SU-DHL-6 (cell line): ENCODE measurements around the gene KRT81.

Experiments used
- H2AFZ ChIP-seq: fragments of 200-600 bp; sonication (generic); 2 replicates; pipeline ENCODE4 v1.6.1; 2014; ENCODE audit warnings: low read depth, mild to moderate bottlenecking, moderate library complexity, mixed read lengths, antibody characterized with exemption, low read length; ENCODE audit not compliant: severe bottlenecking
- H3F3A ChIP-seq: fragments of 200-600 bp; shearing (Covaris generic); 2 replicates; pipeline ENCODE4 v1.6.0; 2016; ENCODE audit warnings: antibody characterized with exemption, mild to moderate bottlenecking; ENCODE audit not compliant: insufficient read depth
- H3K27ac ChIP-seq: fragments of 200-600 bp; sonication (generic); 2 replicates; pipeline ENCODE4 v1.5.1; 2016; ENCODE audit warnings: low read depth, mild to moderate bottlenecking, low read length, moderate library complexity, mixed read lengths
- H3K27me3 ChIP-seq: fragments of 200-600 bp; sonication (generic), shearing (Covaris generic); 2 replicates; pipeline ENCODE4 v1.6.0; 2014; ENCODE audit warnings: mild to moderate bottlenecking, low read length
- H3K36me3 ChIP-seq: fragments of 200-600 bp; sonication (generic); 2 replicates; pipeline ENCODE4 v1.6.1; 2014; ENCODE audit warnings: mild to moderate bottlenecking, low read length, mixed read lengths
- H3K4me2 ChIP-seq: fragments of 300-600, 200-600 bp; shearing (Covaris generic), sonication (generic); 2 replicates; pipeline ENCODE4 v1.6.0; 2014; ENCODE audit warnings: low read length, low read depth, mild to moderate bottlenecking; ENCODE audit not compliant: poor library complexity, severe bottlenecking
- H3K4me3 ChIP-seq: fragments of 200-600 bp; sonication (generic); 2 replicates; pipeline ENCODE4 v1.5.1; 2014; ENCODE audit warnings: antibody characterized with exemption, low read length, mild to moderate bottlenecking, mixed read lengths; ENCODE audit not compliant: insufficient read depth, poor library complexity, severe bottlenecking
- H3K79me2 ChIP-seq: fragments of 200-600 bp; sonication (generic); 2 replicates; pipeline ENCODE4 v1.6.1; 2014; ENCODE audit warnings: mild to moderate bottlenecking, low read length, moderate library complexity; ENCODE audit not compliant: insufficient read depth
- H3K9ac ChIP-seq: fragments of 200-600 bp; sonication (generic); 2 replicates; pipeline ENCODE4 v1.7.0; 2014; ENCODE audit warnings: mild to moderate bottlenecking, low read length
- H3K9me2 ChIP-seq: fragments of 200-600 bp; sonication (generic); replicated peaks from 2 replicates; pipeline ENCODE4 v1.6.1; 2014; ENCODE audit warnings: low read length; ENCODE audit not compliant: insufficient read depth
- H3K9me3 ChIP-seq: fragments of 200-600 bp; sonication (generic); 2 replicates; pipeline ENCODE4 v1.6.1; 2014; ENCODE audit warnings: low read length, mixed read lengths; ENCODE audit not compliant: insufficient read depth
- H4K20me1 ChIP-seq: fragments of 200-600 bp; sonication (generic); 2 replicates; pipeline ENCODE4 v1.6.1; 2014; ENCODE audit warnings: low read depth, mild to moderate bottlenecking, antibody characterized with exemption, low read length, moderate library complexity, mixed read lengths
- CTCF ChIP-seq: fragments of 200-600 bp; sonication (generic); IDR thresholded peaks from one replicate; pipeline ENCODE4 v1.5.1; 2017; ENCODE audit warnings: antibody characterized with exemption, mild to moderate bottlenecking, low read length, moderate library complexity; ENCODE audit not compliant: insufficient read depth, poor library complexity, severe bottlenecking
- EZH2phosphoT487 ChIP-seq: fragments of 200-600 bp; sonication (generic), shearing (Covaris generic); conservative IDR thresholded peaks from 2 replicates; pipeline ENCODE4 v1.6.1; 2018; ENCODE audit warnings: mild to moderate bottlenecking, antibody characterized with exemption, low read length, moderate library complexity, mixed read lengths

KRT81 gene

DNA sequence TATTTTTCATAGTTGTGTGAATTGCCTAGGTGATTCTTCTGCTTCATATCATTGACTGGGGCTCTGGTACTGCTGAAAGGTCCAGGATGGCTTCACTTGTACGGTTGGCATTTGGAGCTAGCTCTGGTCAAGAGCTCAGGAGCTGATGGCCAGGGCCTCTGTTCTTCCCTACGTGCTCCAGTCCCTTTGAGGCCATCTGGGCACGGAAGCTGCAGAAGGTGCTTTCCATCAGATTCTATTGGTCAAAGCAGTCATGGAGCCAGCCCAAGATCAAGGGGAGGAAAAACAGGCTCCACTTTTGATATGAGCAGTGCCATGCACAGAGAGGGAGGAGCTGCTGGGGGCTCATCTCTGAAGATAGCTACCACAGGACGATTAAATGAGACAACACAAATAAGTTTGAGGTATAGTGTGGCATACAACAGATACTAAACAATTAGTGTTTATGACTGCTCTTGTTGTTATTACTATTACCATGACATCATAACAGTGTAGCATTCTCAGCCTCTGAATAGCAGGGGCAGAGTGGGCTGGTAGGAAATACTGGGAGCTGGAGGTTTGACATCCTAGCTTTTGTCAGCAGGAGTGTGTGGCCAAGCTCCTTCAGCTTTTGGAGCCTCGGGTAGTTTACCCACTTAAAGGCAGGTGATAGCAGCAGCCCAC lies 19.4 kb upstream of the KRT81 start:
- H3K4me3 ChIP-seq: no peak overlapping the region
- no peak overlapping the region for H2AFZ ChIP-seq
- H3K27me3 ChIP-seq: no peaks in the 10 kb centered on the region; the same call in 1 of the 2 replicates
- no peaks in the 10 kb centered on the region for H4K20me1 ChIP-seq
- H3K27ac ChIP-seq: no peak overlapping the region
- no peak overlapping the region for H3K4me2 ChIP-seq
- no peaks in the 10 kb centered on the region for H3K9me2 ChIP-seq
- H3K36me3 ChIP-seq: no peaks in the 10 kb centered on the region
- no peaks in the 10 kb centered on the region for H3K79me2 ChIP-seq
- no peak for TF ChIP-seq CTCF
- TF ChIP-seq EZH2phosphoT487: no peak
- no peaks in the 10 kb centered on the region for H3K9me3 ChIP-seq
- no peaks in the 10 kb centered on the region for H3F3A ChIP-seq
- no peak overlapping the region for H3K9ac ChIP-seq

GRCh38 chr12:52308806-52309425 lies 17.6 kb upstream of the KRT81 start:
- Histone ChIP-seq H3K36me3 (no peaks in the 10 kb centered on the region), H3K27me3 (no peaks in the 10 kb centered on the region; the same call in 1 of the 2 replicates), H3K9me3 (no peaks in the 10 kb centered on the region), H3K79me2 (no peaks in the 10 kb centered on the region), H3K4me3 (no peak overlapping the region), H3K9ac (no peak overlapping the region), H3K9me2 (no peaks in the 10 kb centered on the region), H3K4me2 (no peak overlapping the region), H3F3A (no peaks in the 10 kb centered on the region), H3K27ac (no peak overlapping the region), H2AFZ (no peak overlapping the region), H4K20me1 (no peaks in the 10 kb centered on the region)
- TF ChIP-seq EZH2phosphoT487 (no peak), CTCF (no peak)

GRCh38 chr12:52307836-52308805 lies 16.8 kb upstream of the KRT81 start:
- no peak overlapping the region for H3K27ac ChIP-seq
- H3K9me2 ChIP-seq: no peaks in the 10 kb centered on the region
- no peak overlapping the region for H3K4me3 ChIP-seq
- H3K9ac ChIP-seq: no peak overlapping the region
- no peak overlapping the region for H3K4me2 ChIP-seq
- H4K20me1 ChIP-seq: no peaks in the 10 kb centered on the region
- no peaks in the 10 kb centered on the region; the same call in 1 of the 2 replicates for H3K27me3 ChIP-seq
- H3K36me3 ChIP-seq: no peaks in the 10 kb centered on the region
- no peaks in the 10 kb centered on the region for H3F3A ChIP-seq
- H2AFZ ChIP-seq: no peak overlapping the region
- TF ChIP-seq EZH2phosphoT487: no peak
- TF ChIP-seq CTCF: no peak
- H3K9me3 ChIP-seq: no peaks in the 10 kb centered on the region
- H3K79me2 ChIP-seq: no peaks in the 10 kb centered on the region
